ENCODE results near the gene PSME2.
A peak's percentile ranks its signal among the peaks of the same experiment; 100 is the strongest.
"Not testable (repeated sequence)": the region's sequence is repeated elsewhere in the genome, so short reads cannot be mapped to it uniquely, and the experiment has no call there.

The PSME2 gene

GRCh38 chr14:24110523-24110922, 35.9 kb downstream of the PSME2 start:
- DNase-seq, result no peak

DNA sequence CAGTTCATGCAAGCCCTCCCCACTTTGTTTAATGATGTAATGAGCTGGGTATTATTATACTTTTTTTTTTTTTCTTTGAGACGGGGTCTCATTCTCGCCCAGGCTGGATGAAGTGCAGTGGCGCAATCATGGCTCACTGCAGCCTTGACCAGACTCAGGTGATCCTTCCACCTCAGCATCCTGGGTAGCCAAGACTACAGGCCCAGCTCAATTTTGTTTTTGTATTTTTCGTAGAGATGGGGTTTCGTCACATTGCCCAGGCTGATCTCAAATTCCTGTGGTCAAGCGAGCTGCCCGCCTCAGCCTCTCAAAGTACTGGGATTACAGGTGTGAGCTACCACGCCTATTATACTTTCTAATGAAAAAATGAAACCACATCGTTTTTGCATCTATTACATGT, 36.4 kb downstream of the PSME2 start:
- DNase-seq, result no peak

DNA sequence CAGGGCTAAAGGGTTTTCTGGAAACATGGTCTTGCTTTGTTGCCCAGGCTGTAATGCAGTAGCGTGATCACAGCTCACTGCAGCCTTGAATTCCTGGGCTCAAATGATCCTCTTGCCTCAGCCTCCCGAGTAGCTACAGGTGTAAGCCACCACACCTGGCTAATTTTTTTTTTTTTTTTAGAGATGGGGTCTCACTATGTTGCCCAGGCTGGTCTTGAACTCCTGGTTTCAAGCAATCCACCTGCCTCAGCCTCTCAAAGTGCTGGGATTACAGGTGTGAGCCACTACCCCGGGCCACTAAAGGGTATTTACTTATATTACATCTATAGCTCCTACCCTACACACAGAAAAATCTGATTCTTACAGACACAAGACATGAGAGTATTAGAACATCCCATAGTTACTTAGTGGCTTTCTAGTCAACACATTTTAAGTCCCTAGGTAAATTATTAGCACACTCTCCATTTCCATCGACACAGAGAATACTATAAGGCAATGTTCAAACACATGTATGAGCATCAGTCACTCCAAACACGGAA, 38.0 kb downstream of the PSME2 start:
- DNase-seq, result no peak

DNA sequence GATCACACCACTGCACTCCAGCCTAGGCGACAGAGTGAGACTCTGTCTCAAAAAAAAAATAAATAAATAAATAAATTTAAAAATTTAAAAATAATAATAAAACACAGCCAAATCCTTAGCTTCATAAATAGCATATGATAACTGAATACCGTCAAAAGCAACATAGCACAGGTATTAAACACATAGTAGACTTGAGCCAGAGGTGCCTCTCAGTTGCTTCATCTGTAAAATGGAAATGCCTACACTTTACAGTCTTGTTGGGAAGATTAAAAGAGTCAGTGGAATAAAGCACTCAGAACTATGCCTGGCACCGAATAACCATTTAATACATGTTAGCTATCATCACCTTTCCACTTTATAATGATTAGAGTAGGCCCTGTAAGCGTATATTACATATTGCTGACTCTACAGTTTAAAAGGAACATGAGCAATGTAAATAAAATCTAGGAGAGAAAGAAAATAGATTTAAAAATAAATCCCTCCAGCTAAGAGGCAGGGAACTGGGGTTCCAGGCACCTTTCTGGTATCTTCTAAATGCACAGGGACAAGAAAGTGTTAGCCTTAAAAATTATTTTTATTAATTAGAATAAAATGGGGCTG, 39.6 kb downstream of the PSME2 start:
- no peak for DNase-seq

DNA sequence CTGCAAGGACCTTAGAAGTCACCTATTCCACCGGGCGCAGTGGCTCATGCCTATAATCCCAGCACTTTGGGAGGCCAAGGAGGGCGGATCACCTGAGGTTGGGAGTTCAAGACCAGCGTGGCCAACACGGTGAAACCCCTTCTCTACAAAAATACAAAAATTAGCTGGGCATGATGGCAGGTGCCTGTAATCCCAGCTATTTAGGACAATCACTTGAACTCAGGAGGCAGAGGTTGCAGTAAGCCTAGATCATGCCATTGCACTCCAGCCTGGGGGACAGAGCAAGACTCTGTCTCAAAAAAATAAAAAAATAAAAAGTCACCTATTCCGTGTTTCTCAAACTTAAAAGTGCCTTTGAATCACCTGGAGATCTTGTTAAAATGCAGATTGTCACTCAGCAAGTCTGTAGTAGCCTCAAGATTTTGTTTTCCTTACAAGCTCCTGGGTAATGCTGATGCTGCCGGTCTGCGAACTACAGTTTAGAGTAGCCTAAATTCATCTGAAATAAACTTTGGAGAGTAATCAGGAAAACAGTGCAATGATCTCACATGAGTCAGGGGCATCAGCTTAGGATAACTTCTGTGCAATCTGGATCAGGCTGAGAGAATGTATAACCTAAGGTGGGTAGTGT, 40.7 kb downstream of the PSME2 start:
- DNase-seq, result not testable (repeated sequence)

- DNase-seq, result no peak
Measured at GRCh38 chr14:24103451-24103850, 43.0 kb downstream of the PSME2 start.

GRCh38 chr14:24102357-24103048, 43.9 kb downstream of the PSME2 start:
- DNase-seq, result no peak

DNA sequence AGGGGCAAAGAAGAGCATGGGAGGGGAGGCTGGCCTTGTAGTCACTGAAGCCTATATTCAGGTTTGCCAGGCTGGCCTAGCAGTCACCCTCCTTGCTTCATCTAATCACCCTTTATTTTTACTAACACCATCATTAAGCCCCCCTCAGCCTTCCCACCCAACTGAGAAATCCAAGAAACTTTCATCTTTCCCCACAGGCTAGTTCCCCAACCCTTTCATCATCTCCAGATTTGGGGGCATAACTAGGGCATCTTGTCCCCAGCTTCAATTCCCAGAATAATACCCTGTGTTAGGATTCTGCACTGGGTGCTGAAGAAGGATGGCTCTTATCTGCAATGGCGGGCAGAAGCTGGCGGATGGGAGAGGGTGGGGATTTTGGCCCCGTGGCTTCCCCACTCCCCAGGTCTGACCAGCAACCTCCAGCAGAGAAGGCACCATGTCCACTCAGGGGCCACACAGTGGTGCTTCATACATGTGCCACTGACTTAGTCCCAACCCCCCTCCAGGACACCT, 45.4 kb downstream of the PSME2 start:
- no peak for DNase-seq

DNA sequence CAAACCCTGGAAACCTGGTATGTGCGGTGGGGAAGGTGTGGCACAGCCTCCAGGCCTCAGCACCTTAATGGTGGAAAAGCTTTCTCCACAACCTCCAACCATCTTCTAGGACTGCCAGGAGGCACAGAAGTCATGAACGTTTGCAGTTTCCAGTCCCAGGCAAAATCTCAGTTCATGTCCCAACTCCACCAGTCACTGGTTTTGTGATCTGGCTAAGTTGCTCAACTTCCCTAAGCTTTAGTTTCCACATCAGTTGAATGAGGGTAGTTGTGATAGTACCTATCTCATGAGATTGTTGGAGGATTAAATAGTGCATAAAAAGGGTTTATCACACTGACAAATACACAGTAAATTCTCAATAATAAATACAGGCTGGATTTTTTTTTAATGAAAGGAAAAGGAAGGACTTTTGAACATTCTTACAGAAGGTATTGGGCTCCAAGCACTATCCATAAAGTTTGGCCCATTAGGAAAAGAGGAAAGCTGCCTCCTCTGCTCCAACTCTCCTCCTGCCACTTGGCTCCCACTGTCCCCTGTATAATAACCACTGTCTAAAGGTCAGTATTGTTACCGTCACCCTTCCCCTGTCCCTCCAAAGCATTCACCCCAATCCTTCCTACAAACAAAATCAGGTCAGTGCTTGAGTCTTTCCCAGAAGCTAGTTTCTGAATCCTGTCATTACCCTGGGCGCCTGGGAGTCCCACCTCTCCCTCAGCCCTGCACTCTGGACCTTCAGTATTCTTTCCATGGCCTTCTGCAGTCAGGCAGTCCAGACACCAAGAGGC, 46.0 kb downstream of the PSME2 start:
- no peak for DNase-seq

DNA sequence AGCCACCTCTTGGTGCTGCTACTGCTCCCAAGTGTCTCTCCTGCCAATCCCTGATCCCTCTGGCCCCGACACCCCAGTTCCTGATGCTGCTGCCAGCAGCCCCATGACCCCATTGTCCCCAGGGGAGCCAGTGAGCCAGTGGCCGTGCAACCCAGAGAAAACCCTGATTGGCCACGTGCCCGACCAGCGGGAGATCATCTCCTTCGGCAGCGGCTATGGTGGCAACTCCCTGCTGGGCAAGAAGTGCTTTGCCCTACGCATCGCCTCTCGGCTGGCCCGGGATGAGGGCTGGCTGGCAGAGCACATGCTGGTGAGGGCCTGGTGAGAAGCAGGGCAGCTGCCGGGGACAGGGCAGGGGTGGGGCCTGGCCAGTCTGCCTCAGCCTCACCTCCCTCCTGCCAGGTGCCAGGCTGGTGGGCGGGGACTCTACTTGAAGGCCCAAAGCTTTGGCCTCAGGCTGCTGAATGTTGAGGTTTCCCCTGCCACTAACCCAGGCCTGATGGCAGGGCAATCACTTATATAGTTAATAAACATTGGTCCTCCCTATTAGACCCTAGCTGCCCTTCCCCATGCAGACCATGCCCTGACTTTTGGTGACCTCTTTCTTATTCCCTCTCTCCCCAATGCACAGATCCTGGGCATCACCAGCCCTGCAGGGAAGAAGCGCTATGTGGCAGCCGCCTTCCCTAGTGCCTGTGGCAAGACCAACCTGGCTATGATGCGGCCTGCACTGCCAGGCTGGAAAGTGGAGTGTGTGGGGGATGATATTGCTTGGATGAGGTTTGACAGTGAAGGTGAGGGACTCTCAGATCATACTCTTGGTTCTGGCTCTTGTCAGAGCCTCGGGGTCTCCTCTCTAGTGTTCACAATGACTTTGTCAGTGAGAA, 47.2 kb downstream of the PSME2 start:
- no peak for DNase-seq

DNA sequence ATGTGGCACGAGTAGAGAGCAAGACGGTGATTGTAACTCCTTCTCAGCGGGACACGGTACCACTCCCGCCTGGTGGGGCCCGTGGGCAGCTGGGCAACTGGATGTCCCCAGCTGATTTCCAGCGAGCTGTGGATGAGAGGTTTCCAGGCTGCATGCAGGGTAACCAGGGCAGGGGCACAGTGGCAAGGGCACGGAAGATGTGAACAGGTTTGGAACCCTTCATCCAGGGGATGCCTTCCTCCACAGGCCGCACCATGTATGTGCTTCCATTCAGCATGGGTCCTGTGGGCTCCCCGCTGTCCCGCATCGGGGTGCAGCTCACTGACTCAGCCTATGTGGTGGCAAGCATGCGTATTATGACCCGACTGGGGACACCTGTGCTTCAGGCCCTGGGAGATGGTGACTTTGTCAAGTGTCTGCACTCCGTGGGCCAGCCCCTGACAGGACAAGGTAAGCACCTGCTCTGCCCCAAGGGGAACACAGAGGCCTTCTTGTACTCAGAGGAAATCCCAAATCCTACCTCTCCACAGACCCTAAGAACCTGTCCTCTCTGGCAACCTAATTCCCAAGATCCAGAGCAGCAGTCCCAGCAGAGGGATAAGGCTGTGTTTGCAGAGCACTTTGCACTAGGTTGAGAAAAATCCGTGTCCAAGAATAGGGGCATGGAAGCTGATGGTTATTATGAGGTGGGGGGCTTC, 48.0 kb downstream of the PSME2 start:
- DNase-seq, result no peak

- no peak for DNase-seq
Measured at GRCh38 chr14:24096545-24097181, 49.7 kb downstream of the PSME2 start.

DNA sequence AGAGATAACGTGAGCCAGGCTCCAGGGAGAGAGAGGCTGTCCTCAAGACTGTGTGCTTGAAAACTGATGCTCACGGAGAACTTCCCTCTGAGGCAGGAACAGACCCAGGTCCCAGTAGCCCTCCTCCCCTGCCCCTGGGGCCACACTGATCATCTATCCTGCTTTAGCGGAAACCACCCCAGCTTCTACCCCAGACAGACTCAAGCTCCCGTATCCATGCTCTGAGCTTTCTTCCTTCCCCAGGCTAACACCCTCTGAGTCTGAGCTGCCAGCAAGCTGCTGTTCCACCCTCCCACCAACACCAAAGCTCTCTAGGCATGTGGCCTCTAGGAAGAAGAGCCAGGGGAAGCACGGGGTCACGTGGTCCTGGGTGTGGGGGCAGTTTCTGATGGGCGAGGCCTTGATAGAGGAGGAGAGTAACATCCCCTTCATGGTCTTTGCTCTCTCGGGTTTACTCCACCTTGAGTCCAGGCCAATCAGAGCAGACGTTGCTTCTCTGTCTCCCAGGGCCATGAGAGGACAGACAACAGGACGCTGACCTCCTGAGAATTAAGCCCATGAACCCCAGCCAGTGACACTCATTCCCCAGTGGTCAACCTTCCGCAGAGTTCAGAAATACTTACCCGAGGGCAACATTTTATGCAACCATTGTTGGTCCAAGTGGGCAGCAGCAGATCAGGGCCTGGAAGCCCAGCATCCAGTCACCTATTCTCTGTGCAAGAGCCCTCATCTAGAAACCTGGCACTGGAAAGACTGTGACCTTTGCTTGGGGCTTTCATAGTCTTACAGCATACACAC, 50.9 kb downstream of the PSME2 start:
- peak; percentile 61 for DNase-seq

- DNase-seq, result no peak
Measured at GRCh38 chr14:24094841-24095270, 51.6 kb downstream of the PSME2 start.

DNA sequence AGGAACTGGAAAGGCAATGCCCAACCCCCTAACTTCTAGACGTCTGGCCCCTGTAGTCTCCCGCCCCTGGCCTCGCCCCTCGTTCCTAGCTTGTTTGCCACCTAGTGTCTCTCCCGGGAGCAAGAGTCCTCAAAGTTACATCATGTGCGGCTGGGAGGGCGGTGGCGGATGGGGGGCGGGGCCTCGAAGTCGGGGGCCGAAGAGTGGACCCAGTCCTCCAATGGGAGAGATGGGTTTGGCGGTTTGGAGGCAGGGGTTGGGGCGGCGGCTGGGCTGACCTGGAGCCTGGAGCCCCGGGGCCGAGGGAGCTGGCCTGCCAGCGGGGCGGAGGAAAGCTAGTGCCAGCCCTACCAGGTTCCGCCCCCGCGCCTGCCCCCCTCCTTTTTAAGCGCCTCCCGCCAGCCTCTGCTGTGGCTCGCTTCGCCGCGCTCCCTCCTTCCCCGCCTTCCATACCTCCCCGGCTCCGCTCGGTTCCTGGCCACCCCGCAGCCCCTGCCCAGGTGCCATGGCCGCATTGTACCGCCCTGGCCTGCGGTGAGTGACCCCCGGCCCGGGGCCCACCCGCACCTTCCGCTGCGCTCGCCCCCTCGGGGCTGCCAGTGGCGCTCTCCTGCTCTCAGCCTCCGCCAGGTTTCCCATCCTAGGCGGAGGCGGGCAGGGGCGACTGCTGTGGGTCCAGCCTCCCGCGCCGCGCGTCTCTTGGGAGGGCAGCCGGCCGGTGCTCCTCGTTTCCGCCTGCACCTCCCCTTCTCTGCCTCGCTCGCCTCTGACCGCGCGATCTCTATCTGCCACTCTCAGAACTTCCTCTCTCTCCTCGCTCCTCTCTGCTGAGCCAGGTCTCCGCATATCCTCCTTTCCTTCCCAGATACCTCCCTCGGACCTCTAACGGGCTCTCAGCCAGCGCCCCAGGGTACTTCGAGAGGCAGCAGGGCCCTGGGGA, 52.2 kb downstream of the PSME2 start, which contains the start of gene PCK2:
PCK2 (plus strand) TSS at position 411 of the 940 bp plus-strand sequence; CDS start at position 506, 95 bp downstream.
- DNase-seq, result peak; percentile 98
